Panc1 (cell line): Measurements from ENCODE around the gene FGD5. TPM values are rescaled to one million over a fixed set of nuclear protein-coding genes. Genes with fewer than 3 reads are reported as not detected.

Experiments used
- ATAC-seq: fragments of 200-7000 bp; cut with Tn5 transposase; 2 replicates; pipeline ENCODE4 v1.9.1; 2020; ENCODE audit warnings: mild to moderate bottlenecking, moderate library complexity
- BruUV-seq: library from RNA; stranded (reverse); fragments of 400-500 nt; replicated peaks from 2 replicates; lab custom pipeline; 2021; lab: Mats Ljungman, UMichigan
- CTCF ChIA-PET: fragments of 300-600 bp; sonication (Branson Sonifier 250); formaldehyde crosslinking; loops from one replicate; lab custom pipeline; 2022; ENCODE audit warnings: antibody characterized with exemption; lab: Charles Lee
- POLR2A ChIA-PET: fragments of 300-600 bp; sonication (Branson Sonifier 250); formaldehyde crosslinking; loops from one replicate; lab custom pipeline; 2022; ENCODE audit warnings: antibody characterized with exemption; lab: Charles Lee
- DNase-seq: peaks from one replicate; pipeline ENCODE4 v3.0.0-alpha.2; 2010; ENCODE audit warnings: low read depth, low spot score
- H3K27ac ChIP-seq: 2 replicates; pipeline ENCODE4 v1.5.1; 2011; ENCODE audit warnings: mild to moderate bottlenecking, low read length, inconsistent platforms
- H3K27me3 ChIP-seq: fragments of 200-500 bp; sonication (Bioruptor generic); 2 replicates; pipeline ENCODE4 v1.6.0; 2014; ENCODE audit warnings: low read length, inconsistent platforms; ENCODE audit not compliant: control insufficient read depth, insufficient read depth
- H3K36me3 ChIP-seq: fragments of 200-500 bp; sonication (Bioruptor generic); 2 replicates; pipeline ENCODE4 v1.5.1; 2014; ENCODE audit warnings: inconsistent platforms, mild to moderate bottlenecking, low read length, moderate library complexity; ENCODE audit not compliant: control insufficient read depth, insufficient read depth
- H3K4me1 ChIP-seq: 2 replicates; pipeline ENCODE4 v1.5.1; 2011; ENCODE audit warnings: inconsistent platforms, mild to moderate bottlenecking, low read length, moderate library complexity; ENCODE audit not compliant: control insufficient read depth, insufficient read depth
- H3K4me3 ChIP-seq, 2 experiments: 2 replicates each; pipeline ENCODE4 v1.5.1; 2011 to 2012; ENCODE audit warnings: low read depth in 2 of 2, low read length in 2 of 2, mild to moderate bottlenecking in 2 of 2, inconsistent platforms in 1 of 2, moderate library complexity in 1 of 2
- H3K9me3 ChIP-seq: fragments of 200-500 bp; sonication (Bioruptor generic); 2 replicates; pipeline ENCODE4 v1.5.1; 2014; ENCODE audit warnings: low read depth, mild to moderate bottlenecking, inconsistent platforms, low read length, moderate library complexity; ENCODE audit not compliant: control insufficient read depth, insufficient read depth
- POLR2AphosphoS5 ChIP-seq: IDR thresholded peaks from 2 replicates; pipeline ENCODE4 v1.6.1; 2012; ENCODE audit warnings: mild to moderate bottlenecking, low read depth, low read length, moderate library complexity
- REST ChIP-seq, 2 experiments: IDR thresholded peaks; 2 replicates each; pipeline ENCODE4 v1.6.1; 2011 to 2012; ENCODE audit warnings: low read depth in 2 of 2, control low read depth in 1 of 2, low read length in 1 of 2, mild to moderate bottlenecking in 1 of 2, moderate library complexity in 1 of 2; ENCODE audit not compliant: insufficient read depth in 1 of 2
- SIN3A ChIP-seq: IDR thresholded peaks from 2 replicates; pipeline ENCODE4 v1.6.1; 2012; ENCODE audit warnings: low read depth, mild to moderate bottlenecking, low read length, moderate library complexity, borderline replicate concordance; ENCODE audit not compliant: insufficient read depth
- TCF7L2 ChIP-seq: IDR thresholded peaks from 2 replicates; pipeline ENCODE4 v1.6.1; 2011; ENCODE audit warnings: mild to moderate bottlenecking, low read depth, low read length, inconsistent platforms
- in situ Hi-C: cut with HindIII; loops from 2 replicates; pipeline ENCODE4 v1.10.0; 2016; ENCODE audit warnings: low sequenced_read_pairs, low pct_unique_long_range_greater_than_20kb
- intact Hi-C: fragments of 100-400 bp; cut with micrococcal nuclease; formaldehyde crosslinking; loops from one replicate; pipeline ENCODE4 v1.10.0; 2022; ENCODE audit not compliant: unreplicated experiment
- total RNA-seq: library from RNA; stranded (reverse); gene quantifications from one replicate; pipeline ENCODE4 v1.2.1, GENCODE V29; 2021; ENCODE audit not compliant: unreplicated experiment
- TF ChIP-seq, protein P1 (sequence below): fragments of 450-650 bp; IDR thresholded peaks from 2 replicates; pipeline ENCODE4 v1.5.1; 2017; ENCODE audit warnings: mild to moderate bottlenecking

The FGD5 gene
- total RNA-seq, 1 experiment from 2014 or later, result 0.77 TPM

- TF ChIP-seq POLR2AphosphoS5, result no peak
- TF ChIP-seq, protein P1, sequence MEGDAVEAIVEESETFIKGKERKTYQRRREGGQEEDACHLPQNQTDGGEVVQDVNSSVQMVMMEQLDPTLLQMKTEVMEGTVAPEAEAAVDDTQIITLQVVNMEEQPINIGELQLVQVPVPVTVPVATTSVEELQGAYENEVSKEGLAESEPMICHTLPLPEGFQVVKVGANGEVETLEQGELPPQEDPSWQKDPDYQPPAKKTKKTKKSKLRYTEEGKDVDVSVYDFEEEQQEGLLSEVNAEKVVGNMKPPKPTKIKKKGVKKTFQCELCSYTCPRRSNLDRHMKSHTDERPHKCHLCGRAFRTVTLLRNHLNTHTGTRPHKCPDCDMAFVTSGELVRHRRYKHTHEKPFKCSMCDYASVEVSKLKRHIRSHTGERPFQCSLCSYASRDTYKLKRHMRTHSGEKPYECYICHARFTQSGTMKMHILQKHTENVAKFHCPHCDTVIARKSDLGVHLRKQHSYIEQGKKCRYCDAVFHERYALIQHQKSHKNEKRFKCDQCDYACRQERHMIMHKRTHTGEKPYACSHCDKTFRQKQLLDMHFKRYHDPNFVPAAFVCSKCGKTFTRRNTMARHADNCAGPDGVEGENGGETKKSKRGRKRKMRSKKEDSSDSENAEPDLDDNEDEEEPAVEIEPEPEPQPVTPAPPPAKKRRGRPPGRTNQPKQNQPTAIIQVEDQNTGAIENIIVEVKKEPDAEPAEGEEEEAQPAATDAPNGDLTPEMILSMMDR, result no peak
- TF ChIP-seq REST (IDR thresholded peaks at IDR 0.05; ENCODE audit: insufficient read depth in 1 of 2, low read depth in 2 of 2, low read length in 1 of 2), result no peak
- TF ChIP-seq TCF7L2, result no peak
- TF ChIP-seq SIN3A, result no peak
- H3K27ac ChIP-seq, result no peak overlapping the region
- intact Hi-C loops (no loop called here), in situ Hi-C loops (no loop called here)
- H3K4me3 ChIP-seq, result no peak overlapping the region
- H3K27me3 ChIP-seq, result no peaks in the 10 kb centered on the region
- H3K4me1 ChIP-seq, result no peaks in the 10 kb centered on the region
- ChIA-PET POLR2A (no interaction called here), CTCF (interaction anchor here (0.6 kb wide), 1 partner anchor 170 kb away, joined by 3 read pairs; no protein-coding TSS in a partner anchor)
- no peaks in the 10 kb centered on the region for H3K9me3 ChIP-seq
- BruUV-seq, result no TSS peak
- ATAC-seq, result no peak
- no peaks in the 10 kb centered on the region for H3K36me3 ChIP-seq
- no peak for DNase-seq
Observed at GRCh38 chr3:14874784-14875183, 56.0 kb downstream of the FGD5 start.

DNA sequence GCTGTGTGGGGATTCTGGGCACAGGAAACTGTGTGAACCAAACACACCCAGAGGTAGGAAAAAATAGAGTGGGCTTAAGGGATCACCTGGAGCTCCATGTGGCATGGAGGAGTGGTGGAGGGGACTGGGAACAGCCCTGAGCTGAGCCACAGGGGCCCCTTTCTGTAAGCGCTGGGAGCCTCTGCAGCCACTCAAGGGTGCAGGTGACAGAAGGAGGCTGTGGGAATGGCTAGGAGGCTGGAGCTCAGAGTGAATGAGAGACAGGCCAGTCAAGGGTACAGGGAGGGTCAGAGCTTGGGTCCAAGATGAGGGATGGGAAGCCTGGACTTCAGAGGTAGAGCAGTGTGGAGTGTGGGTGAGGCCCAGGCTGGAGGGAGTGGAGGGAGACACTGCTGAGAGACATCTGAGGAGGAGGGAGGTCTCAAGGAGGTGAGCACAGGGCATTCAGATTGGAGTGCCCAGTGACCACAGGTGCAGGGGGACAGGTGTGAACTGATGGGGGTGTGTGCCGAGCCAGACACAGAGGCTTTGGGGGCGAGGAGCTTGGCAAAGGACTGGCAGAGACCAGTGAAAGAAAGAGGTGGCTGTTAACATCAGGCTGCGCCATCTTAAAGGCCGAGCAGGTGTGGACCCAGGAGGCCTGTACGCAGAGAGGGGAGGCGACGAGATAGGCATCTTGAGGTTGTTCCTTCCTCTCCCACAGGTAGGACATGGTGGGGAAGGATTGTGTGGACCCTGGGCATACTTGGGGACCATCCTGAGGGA is 56.8 kb downstream of the FGD5 start:
- no TSS peak for BruUV-seq
- CTCF ChIA-PET, result no interaction called here

More for the DNA sequence above, 56.8 kb downstream of the FGD5 start:
- POLR2A ChIA-PET, result no interaction called here
- Histone ChIP-seq H3K4me3 (no peak overlapping the region), H3K27ac (no peak overlapping the region), H3K4me1 (no peaks in the 10 kb centered on the region), H3K36me3 (no peaks in the 10 kb centered on the region), H3K27me3 (no peaks in the 10 kb centered on the region), H3K9me3 (no peaks in the 10 kb centered on the region)
- in situ Hi-C loops (no loop called here), intact Hi-C loops (no loop called here)
- DNase-seq, result no peak
- TF ChIP-seq SIN3A, result no peak
- TF ChIP-seq, protein P1, result no peak
- no peak for TF ChIP-seq REST (IDR thresholded peaks at IDR 0.05; ENCODE audit: insufficient read depth in 1 of 2, low read depth in 2 of 2, low read length in 1 of 2)
- TF ChIP-seq TCF7L2, result no peak
- TF ChIP-seq POLR2AphosphoS5, result no peak
- no peak for ATAC-seq
